H9 (cell line): ENCODE data around the gene LIN7A. TPM values are rescaled to one million over a fixed set of nuclear protein-coding genes. Genes with fewer than 3 reads are reported as not detected.
A peak's percentile ranks its signal among the peaks of the same experiment; 100 is the strongest.

ENCODE experiments used
- DNase-seq: peaks from one replicate; pipeline ENCODE4 v3.0.0-alpha.2; 2017
- H2AFZ ChIP-seq: one replicate; pipeline ENCODE4 v1.6.1; 2013; ENCODE audit warnings: mild to moderate bottlenecking, low read length, control low read depth, moderate library complexity
- H2AK5ac ChIP-seq: 2 replicates; pipeline ENCODE4 v1.6.1; 2013; ENCODE audit warnings: low read length, control low read depth, mixed read lengths; ENCODE audit not compliant: insufficient read length
- H2BK120ac ChIP-seq: one replicate; pipeline ENCODE4 v1.6.1; 2013; ENCODE audit warnings: low read depth, mild to moderate bottlenecking, low read length, control low read depth, inconsistent platforms; ENCODE audit not compliant: poor library complexity, severe bottlenecking
- H2BK12ac ChIP-seq: 2 replicates; pipeline ENCODE4 v1.6.1; 2013; ENCODE audit warnings: low read length, control low read depth, mixed read lengths, low read depth; ENCODE audit not compliant: insufficient read length
- H2BK15ac ChIP-seq: 2 replicates; pipeline ENCODE4 v1.6.1; 2013; ENCODE audit warnings: low read depth, low read length, control low read depth
- H2BK20ac ChIP-seq: one replicate; pipeline ENCODE4 v1.6.1; 2013; ENCODE audit warnings: low read depth, mild to moderate bottlenecking, low read length, control low read depth, inconsistent platforms; ENCODE audit not compliant: poor library complexity, severe bottlenecking
- H2BK5ac ChIP-seq: 2 replicates; pipeline ENCODE4 v1.6.1; 2013; ENCODE audit warnings: low read length, control low read depth, mixed read lengths; ENCODE audit not compliant: insufficient read length
- H3K14ac ChIP-seq: 2 replicates; pipeline ENCODE4 v1.6.1; 2013; ENCODE audit warnings: low read length, control low read depth; ENCODE audit not compliant: insufficient read depth
- H3K18ac ChIP-seq: 2 replicates; pipeline ENCODE4 v1.6.1; 2013; ENCODE audit warnings: low read depth, mild to moderate bottlenecking, mixed read lengths, low read length, control low read depth; ENCODE audit not compliant: insufficient read length
- H3K23ac ChIP-seq: 2 replicates; pipeline ENCODE4 v1.6.1; 2013; ENCODE audit warnings: low read length, control low read depth, mixed read lengths, low read depth; ENCODE audit not compliant: insufficient read length
- H3K23me2 ChIP-seq: 2 replicates; pipeline ENCODE4 v1.6.1; 2013; ENCODE audit warnings: low read depth, mild to moderate bottlenecking, mixed read lengths, low read length, control low read depth; ENCODE audit not compliant: insufficient read length, poor library complexity, severe bottlenecking
- H3K27ac ChIP-seq: 2 replicates; pipeline ENCODE4 v1.5.1; 2013; ENCODE audit warnings: low read length, control low read depth, mixed read lengths, low read depth; ENCODE audit not compliant: insufficient read length
- H3K27me3 ChIP-seq: 2 replicates; pipeline ENCODE4 v1.6.1; 2013; ENCODE audit warnings: low read length, control low read depth, inconsistent platforms; ENCODE audit not compliant: insufficient read depth
- H3K4ac ChIP-seq: 2 replicates; pipeline ENCODE4 v1.6.1; 2013; ENCODE audit warnings: low read depth, mild to moderate bottlenecking, control low read depth, inconsistent platforms, low read length, moderate library complexity
- H3K4me1 ChIP-seq: 2 replicates; pipeline ENCODE4 v1.6.1; 2013; ENCODE audit warnings: low read length, control low read depth, inconsistent platforms; ENCODE audit not compliant: insufficient read depth
- H3K4me2 ChIP-seq: 2 replicates; pipeline ENCODE4 v1.6.1; 2013; ENCODE audit warnings: low read length, control low read depth, mixed read lengths; ENCODE audit not compliant: insufficient read length, insufficient read depth
- H3K56ac ChIP-seq: 2 replicates; pipeline ENCODE4 v1.6.1; 2013; ENCODE audit warnings: low read depth, mild to moderate bottlenecking, mixed read lengths, low read length, control low read depth; ENCODE audit not compliant: insufficient read length
- H3K79me1 ChIP-seq: 2 replicates; pipeline ENCODE4 v1.6.1; 2013; ENCODE audit warnings: low read depth, mild to moderate bottlenecking, moderate library complexity, low read length, control low read depth, inconsistent platforms; ENCODE audit not compliant: insufficient read depth, poor library complexity, severe bottlenecking
- H3K79me2 ChIP-seq: 2 replicates; pipeline ENCODE4 v1.6.1; 2013; ENCODE audit warnings: low read length, control low read depth, inconsistent platforms; ENCODE audit not compliant: insufficient read depth
- H3K9ac ChIP-seq: 2 replicates; pipeline ENCODE4 v1.6.1; 2013; ENCODE audit warnings: low read length, control low read depth, mixed read lengths; ENCODE audit not compliant: insufficient read length; ENCODE audit errors: extremely low read depth
- H3K9me3 ChIP-seq: one replicate; pipeline ENCODE4 v1.6.1; 2013; ENCODE audit warnings: low read depth, low read length, inconsistent platforms; ENCODE audit not compliant: control insufficient read depth
- H3T11ph ChIP-seq: one replicate; pipeline ENCODE4 v1.6.1; 2013; ENCODE audit warnings: mild to moderate bottlenecking, low read length, control low read depth, inconsistent platforms
- H4K20me1 ChIP-seq: one replicate; pipeline ENCODE4 v1.6.1; 2013; ENCODE audit not compliant: control insufficient read depth, insufficient read length, insufficient read depth
- H4K5ac ChIP-seq: 2 replicates; pipeline ENCODE4 v1.6.1; 2013; ENCODE audit warnings: low read depth, mild to moderate bottlenecking, mixed read lengths, low read length, control low read depth; ENCODE audit not compliant: insufficient read length
- H4K8ac ChIP-seq: replicated peaks from 2 replicates; pipeline ENCODE4 v1.6.1; 2013; ENCODE audit warnings: low read length, control low read depth, mixed read lengths, low read depth; ENCODE audit not compliant: insufficient read length
- H4K91ac ChIP-seq: 2 replicates; pipeline ENCODE4 v1.6.1; 2013; ENCODE audit warnings: low read depth, mild to moderate bottlenecking, moderate library complexity, mixed read lengths, low read length, control low read depth; ENCODE audit not compliant: insufficient read length
- H3K27ac Mint-ChIP-seq, 3 experiments: 2 replicates in 2 of 3; 3 replicates in 1 of 3; pipeline ENCODE4 v1.8.0; 2020 to 2021; ENCODE audit warnings: mixed read lengths in 3 of 3, mild to moderate bottlenecking in 1 of 3, moderate library complexity in 1 of 3
- H3K27me3 Mint-ChIP-seq: 2 replicates; pipeline ENCODE4 v1.8.0; 2021; ENCODE audit warnings: low read depth, mild to moderate bottlenecking, moderate library complexity, mixed read lengths
- H3K36me3 Mint-ChIP-seq, 3 experiments: 2 replicates in 2 of 3; 3 replicates in 1 of 3; pipeline ENCODE4 v1.8.0; 2020 to 2021; ENCODE audit warnings: low read depth in 3 of 3, mixed read lengths in 3 of 3; ENCODE audit not compliant: insufficient read depth in 1 of 3
- H3K4me1 Mint-ChIP-seq, 2 experiments: 2 replicates each; pipeline ENCODE4 v1.8.0; 2020; ENCODE audit warnings: mixed read lengths in 2 of 2
- H3K4me3 Mint-ChIP-seq, 2 experiments: 2 replicates in 1 of 2; 3 replicates in 1 of 2; pipeline ENCODE4 v1.8.0; 2020 to 2021; ENCODE audit warnings: mild to moderate bottlenecking in 2 of 2, mixed read lengths in 2 of 2, moderate library complexity in 1 of 2
- H3K9me3 Mint-ChIP-seq, 2 experiments: 2 replicates in 1 of 2; 3 replicates in 1 of 2; pipeline ENCODE4 v1.8.0; 2020; ENCODE audit warnings: mild to moderate bottlenecking in 2 of 2, mixed read lengths in 2 of 2, moderate library complexity in 1 of 2
- WGBS: extraction: QIAGEN DNeasy Blood & Tissue Kit; methylation state at CpG from one replicate; pipeline ENCODE4 v1.1.7; 2013; ENCODE audit warnings: missing lambda C conversion rate, low lambda C conversion rate, mixed read lengths; ENCODE audit not compliant: insufficient read length; ENCODE audit errors: extremely low coverage; 5-methylcytosine and 5-hydroxymethylcytosine counted together
- total RNA-seq: library from RNA; stranded (reverse); gene quantifications from 2 replicates; pipeline ENCODE4 v1.2.1, GENCODE V29; 2021
- TF ChIP-seq, protein P1 (sequence below): fragments of 200-600 bp; sonication (generic); conservative IDR thresholded peaks from 3 replicates; pipeline ENCODE4 v1.8.0; 2021; ENCODE audit warnings: antibody characterized with exemption, mild to moderate bottlenecking

LIN7A gene
- total RNA-seq, 1 experiment from 2014 or later = 18.3 TPM

DNA sequence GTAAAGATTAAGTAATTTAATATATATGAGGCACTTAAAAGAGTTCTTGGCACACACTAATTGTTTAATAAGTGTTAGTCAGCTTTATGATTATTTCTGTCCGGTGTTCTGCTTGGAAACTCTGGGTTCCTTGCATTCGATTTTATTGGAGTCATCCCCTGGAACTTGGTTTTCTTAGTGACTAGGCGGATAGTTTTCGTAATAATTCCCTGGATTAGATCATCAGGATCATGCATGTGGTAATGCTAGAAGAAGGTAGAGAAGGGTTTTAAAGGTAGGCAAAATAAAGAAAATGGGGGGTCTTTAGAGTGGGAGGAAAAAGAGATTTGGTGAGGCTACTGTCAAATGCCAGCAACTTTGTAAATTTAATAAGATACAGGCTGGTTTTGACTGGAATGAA is 132.6 kb downstream of the LIN7A start:
- Histone ChIP-seq H2BK12ac (no peak overlapping the region), H2BK5ac (no peak overlapping the region), H3K9me3 (no peaks in the 10 kb centered on the region), H4K5ac (no peak overlapping the region), H3K14ac (no peak overlapping the region), H3K9ac (no peak overlapping the region), H3K4me1 (no peaks in the 10 kb centered on the region), H3K4me2 (no peak overlapping the region), H3K27ac (no peak overlapping the region), H2BK120ac (no peak overlapping the region), H3T11ph (no peak overlapping the region), H3K79me2 (no peaks in the 10 kb centered on the region), H3K27me3 (no peaks in the 10 kb centered on the region), H2BK15ac (no peak overlapping the region), H3K56ac (no peak overlapping the region), H4K20me1 (no peaks in the 10 kb centered on the region), H2AFZ (no peak overlapping the region), H4K8ac (no peak overlapping the region), H3K18ac (no peak overlapping the region), H3K23ac (no peak overlapping the region), H3K23me2 (no peaks in the 10 kb centered on the region), H4K91ac (no peak overlapping the region), H2BK20ac (no peak overlapping the region), H3K4ac (no peak overlapping the region), H3K79me1 (no peaks in the 10 kb centered on the region), H2AK5ac (no peak overlapping the region)
- DNase-seq = no peak
- H3K4me1 Mint-ChIP-seq = peaks cover 3% of the 10 kb centered on the region in 2 experiments; a peak in 2 of 4 replicates
- TF ChIP-seq, protein P1, sequence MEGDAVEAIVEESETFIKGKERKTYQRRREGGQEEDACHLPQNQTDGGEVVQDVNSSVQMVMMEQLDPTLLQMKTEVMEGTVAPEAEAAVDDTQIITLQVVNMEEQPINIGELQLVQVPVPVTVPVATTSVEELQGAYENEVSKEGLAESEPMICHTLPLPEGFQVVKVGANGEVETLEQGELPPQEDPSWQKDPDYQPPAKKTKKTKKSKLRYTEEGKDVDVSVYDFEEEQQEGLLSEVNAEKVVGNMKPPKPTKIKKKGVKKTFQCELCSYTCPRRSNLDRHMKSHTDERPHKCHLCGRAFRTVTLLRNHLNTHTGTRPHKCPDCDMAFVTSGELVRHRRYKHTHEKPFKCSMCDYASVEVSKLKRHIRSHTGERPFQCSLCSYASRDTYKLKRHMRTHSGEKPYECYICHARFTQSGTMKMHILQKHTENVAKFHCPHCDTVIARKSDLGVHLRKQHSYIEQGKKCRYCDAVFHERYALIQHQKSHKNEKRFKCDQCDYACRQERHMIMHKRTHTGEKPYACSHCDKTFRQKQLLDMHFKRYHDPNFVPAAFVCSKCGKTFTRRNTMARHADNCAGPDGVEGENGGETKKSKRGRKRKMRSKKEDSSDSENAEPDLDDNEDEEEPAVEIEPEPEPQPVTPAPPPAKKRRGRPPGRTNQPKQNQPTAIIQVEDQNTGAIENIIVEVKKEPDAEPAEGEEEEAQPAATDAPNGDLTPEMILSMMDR = no peak
- H3K4me3 Mint-ChIP-seq = no peak overlapping the region
- peaks cover 4 to 8% of the 10 kb centered on the region in 2 experiments; a peak in 3 of 5 replicates for H3K9me3 Mint-ChIP-seq
- WGBS = no CpG with 5 or more reads among the region's 4 CpGs
- no peaks in the 10 kb centered on the region for H3K27me3 Mint-ChIP-seq
- H3K27ac Mint-ChIP-seq = peak overlapping the region in 1 of 3 experiments; percentile 6; a peak in 1 of 7 replicates
- H3K36me3 Mint-ChIP-seq = peaks cover 2 to 43% (median 20%) of the 10 kb centered on the region in 3 experiments
